SK-N-SH treated with all-trans-retinoic acid at 6 μM for 48 hours (cell line): ENCODE results near the gene CAMK2B.

Experiments
- ATAC-seq: fragments of 200-7000 bp; cut with Tn5 transposase; 3 replicates; pipeline ENCODE4 v1.9.1; 2020; ENCODE audit warnings: mild to moderate bottlenecking, moderate library complexity
- BACH2 ChIP-seq: fragments of 250-450 bp; sonication (Bioruptor Pico); IDR thresholded peaks from 2 replicates; pipeline ENCODE4 v1.9.0; 2021; ENCODE audit warnings: mild to moderate bottlenecking, borderline replicate concordance
- CSDC2 ChIP-seq: fragments of 250-450 bp; sonication (Bioruptor Pico); IDR thresholded peaks from 2 replicates; pipeline ENCODE4 v1.5.0; 2020; ENCODE audit warnings: mild to moderate bottlenecking, moderate library complexity
- CSRNP3 ChIP-seq: fragments of 250-450 bp; sonication (Bioruptor Pico); IDR thresholded peaks from 2 replicates; pipeline ENCODE4 v1.5.1; 2021; ENCODE audit warnings: mild to moderate bottlenecking, moderate library complexity
- ESRRG ChIP-seq: fragments of 250-450 bp; sonication (Bioruptor Pico); IDR thresholded peaks from 2 replicates; pipeline ENCODE4 v1.6.1; 2021; ENCODE audit warnings: mild to moderate bottlenecking
- GLIS3 ChIP-seq: fragments of 250-450 bp; sonication (Bioruptor Pico); IDR thresholded peaks from 2 replicates; pipeline ENCODE4 v1.5.0; 2020; ENCODE audit warnings: mild to moderate bottlenecking, moderate library complexity
- ISL1 ChIP-seq: fragments of 250-450 bp; sonication (Bioruptor Pico); IDR thresholded peaks from 2 replicates; pipeline ENCODE4 v2.1.2; 2022; ENCODE audit warnings: mild to moderate bottlenecking, moderate library complexity
- OSR1 ChIP-seq: fragments of 250-450 bp; sonication (Bioruptor Pico); IDR thresholded peaks from 2 replicates; pipeline ENCODE4 v1.8.0; 2022; ENCODE audit warnings: moderate library complexity, mild to moderate bottlenecking, inconsistent platforms
- PPARA ChIP-seq: fragments of 250-450 bp; sonication (Bioruptor Pico); IDR thresholded peaks from 2 replicates; pipeline ENCODE4 v1.5.0; 2020; ENCODE audit warnings: mild to moderate bottlenecking, borderline replicate concordance
- RARB ChIP-seq: fragments of 250-450 bp; sonication (Bioruptor Pico); IDR thresholded peaks from 2 replicates; pipeline ENCODE4 v1.8.0; 2021; ENCODE audit warnings: mild to moderate bottlenecking, moderate library complexity
- SNAI2 ChIP-seq: fragments of 250-450 bp; sonication (Bioruptor Pico); IDR thresholded peaks from 2 replicates; pipeline ENCODE4 v1.5.0; 2020; ENCODE audit warnings: mild to moderate bottlenecking, moderate library complexity
- TCF4 ChIP-seq: fragments of 250-450 bp; sonication (Bioruptor Pico); IDR thresholded peaks from 2 replicates; pipeline ENCODE4 v1.8.0; 2021; ENCODE audit warnings: mild to moderate bottlenecking, moderate library complexity, borderline replicate concordance
- TOX ChIP-seq: fragments of 250-450 bp; sonication (Bioruptor Pico); IDR thresholded peaks from 2 replicates; pipeline ENCODE4 v1.8.0; 2021; ENCODE audit warnings: mild to moderate bottlenecking, moderate library complexity, borderline replicate concordance
- TSHZ2 ChIP-seq: fragments of 250-450 bp; sonication (Bioruptor Pico); IDR thresholded peaks from 2 replicates; pipeline ENCODE4 v1.5.0; 2020; ENCODE audit warnings: mild to moderate bottlenecking, moderate library complexity
- ZC3H10 ChIP-seq: fragments of 250-450 bp; sonication (Bioruptor Pico); IDR thresholded peaks from 2 replicates; pipeline ENCODE4 v1.5.1; 2021; ENCODE audit warnings: mild to moderate bottlenecking, moderate library complexity
- ZFP3 ChIP-seq: fragments of 250-450 bp; sonication (Bioruptor Pico); IDR thresholded peaks from 2 replicates; pipeline ENCODE4 v1.5.0; 2020; ENCODE audit warnings: mild to moderate bottlenecking, moderate library complexity
- ZFP30 ChIP-seq: fragments of 450-650 bp; formaldehyde crosslinking; IDR thresholded peaks from 2 replicates; pipeline ENCODE4 v1.5.0; 2022; ENCODE audit warnings: mild to moderate bottlenecking, moderate library complexity
- ZNF565 ChIP-seq: fragments of 450-650 bp; formaldehyde crosslinking; conservative IDR thresholded peaks from 2 replicates; pipeline ENCODE4 v1.5.0; 2020; ENCODE audit warnings: low read depth, mild to moderate bottlenecking, moderate library complexity
- ZNF70 ChIP-seq: fragments of 450-650 bp; formaldehyde crosslinking; IDR thresholded peaks from 2 replicates; pipeline ENCODE4 v1.5.0; 2020; ENCODE audit warnings: mild to moderate bottlenecking, moderate library complexity
- ZNF8 ChIP-seq: fragments of 450-650 bp; formaldehyde crosslinking; IDR thresholded peaks from 2 replicates; pipeline ENCODE4 v1.5.0; 2020; ENCODE audit warnings: mild to moderate bottlenecking, moderate library complexity
- TF ChIP-seq, protein P1 (sequence below): fragments of 250-450 bp; sonication (Bioruptor Pico); IDR thresholded peaks from 2 replicates; pipeline ENCODE4 v1.5.1; 2020; ENCODE audit warnings: low read depth, mild to moderate bottlenecking, moderate library complexity
- TF ChIP-seq, protein P2 (sequence below): fragments of 250-450 bp; sonication (Bioruptor Pico); IDR thresholded peaks from 2 replicates; pipeline ENCODE4 v1.8.0; 2020; ENCODE audit warnings: mild to moderate bottlenecking, moderate library complexity, borderline replicate concordance
- TF ChIP-seq, protein P3 (sequence below): fragments of 250-450 bp; sonication (Bioruptor Pico); IDR thresholded peaks from 2 replicates; pipeline ENCODE4 v1.8.0; 2021; ENCODE audit warnings: low read depth, mild to moderate bottlenecking, moderate library complexity, borderline replicate concordance

The CAMK2B gene

DNA sequence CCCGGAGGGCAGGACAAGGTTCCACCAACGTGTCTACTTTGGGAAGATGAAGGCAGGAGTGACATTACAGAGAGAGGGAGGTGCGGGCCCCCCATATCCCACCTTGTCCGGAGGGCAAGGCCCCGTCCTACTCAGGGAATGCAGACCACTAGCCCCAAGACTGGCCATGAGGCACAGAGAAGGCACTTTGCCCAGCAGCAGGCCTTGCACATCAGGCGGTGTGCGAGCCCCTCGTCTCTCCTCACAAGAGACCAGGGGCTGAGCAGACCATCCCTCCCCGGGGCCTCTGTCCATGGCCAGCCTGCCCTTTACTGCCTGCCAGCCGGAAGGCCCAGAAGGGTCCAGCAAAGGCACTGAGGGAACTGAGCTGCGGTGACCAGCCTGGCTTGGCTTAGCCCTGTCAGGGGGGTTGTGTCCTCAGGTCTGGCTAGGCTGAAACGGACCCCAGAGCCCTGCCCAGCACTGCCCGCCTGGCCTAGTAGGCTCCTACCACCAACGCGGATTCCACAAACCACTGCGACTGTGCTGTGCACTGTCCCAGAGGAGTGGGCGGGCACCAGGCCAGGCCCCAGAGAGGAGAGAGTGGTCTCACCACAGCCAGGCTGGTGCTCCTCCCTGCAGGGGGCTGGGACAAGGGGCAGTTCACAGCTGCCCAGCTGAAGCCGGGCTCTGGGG is 16.7 kb downstream of the CAMK2B start (continued):
- TF ChIP-seq TSHZ2 (CRISPR knock-in tag) (no peak), PPARA (CRISPR knock-in tag) (no peak), RARB (CRISPR knock-in tag) (no peak), ZNF8 (CRISPR knock-in tag) (no peak), ZNF565 (no peak), ZFP3 (CRISPR knock-in tag) (no peak)
- TF ChIP-seq, protein P1, sequence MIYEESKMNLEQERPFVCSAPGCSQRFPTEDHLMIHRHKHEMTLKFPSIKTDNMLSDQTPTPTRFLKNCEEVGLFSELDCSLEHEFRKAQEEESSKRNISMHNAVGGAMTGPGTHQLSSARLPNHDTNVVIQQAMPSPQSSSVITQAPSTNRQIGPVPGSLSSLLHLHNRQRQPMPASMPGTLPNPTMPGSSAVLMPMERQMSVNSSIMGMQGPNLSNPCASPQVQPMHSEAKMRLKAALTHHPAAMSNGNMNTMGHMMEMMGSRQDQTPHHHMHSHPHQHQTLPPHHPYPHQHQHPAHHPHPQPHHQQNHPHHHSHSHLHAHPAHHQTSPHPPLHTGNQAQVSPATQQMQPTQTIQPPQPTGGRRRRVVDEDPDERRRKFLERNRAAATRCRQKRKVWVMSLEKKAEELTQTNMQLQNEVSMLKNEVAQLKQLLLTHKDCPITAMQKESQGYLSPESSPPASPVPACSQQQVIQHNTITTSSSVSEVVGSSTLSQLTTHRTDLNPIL (CRISPR knock-in tag): no peak

- TF ChIP-seq CSRNP3: no peak
- no peak for TF ChIP-seq BACH2 (CRISPR knock-in tag)
- no peak for TF ChIP-seq PPARA (CRISPR knock-in tag)
- TF ChIP-seq SNAI2 (CRISPR knock-in tag): no peak
- no peak for TF ChIP-seq ZC3H10 (CRISPR knock-in tag)
- TF ChIP-seq ZFP30 (CRISPR knock-in tag): no peak
- TF ChIP-seq RARB (CRISPR knock-in tag): no peak
- TF ChIP-seq CSDC2: no peak
- no peak for TF ChIP-seq ISL1 (CRISPR knock-in tag)
- no peak for TF ChIP-seq OSR1 (CRISPR knock-in tag)
- no peak for TF ChIP-seq ZFP3 (CRISPR knock-in tag)
- TF ChIP-seq, protein P2, sequence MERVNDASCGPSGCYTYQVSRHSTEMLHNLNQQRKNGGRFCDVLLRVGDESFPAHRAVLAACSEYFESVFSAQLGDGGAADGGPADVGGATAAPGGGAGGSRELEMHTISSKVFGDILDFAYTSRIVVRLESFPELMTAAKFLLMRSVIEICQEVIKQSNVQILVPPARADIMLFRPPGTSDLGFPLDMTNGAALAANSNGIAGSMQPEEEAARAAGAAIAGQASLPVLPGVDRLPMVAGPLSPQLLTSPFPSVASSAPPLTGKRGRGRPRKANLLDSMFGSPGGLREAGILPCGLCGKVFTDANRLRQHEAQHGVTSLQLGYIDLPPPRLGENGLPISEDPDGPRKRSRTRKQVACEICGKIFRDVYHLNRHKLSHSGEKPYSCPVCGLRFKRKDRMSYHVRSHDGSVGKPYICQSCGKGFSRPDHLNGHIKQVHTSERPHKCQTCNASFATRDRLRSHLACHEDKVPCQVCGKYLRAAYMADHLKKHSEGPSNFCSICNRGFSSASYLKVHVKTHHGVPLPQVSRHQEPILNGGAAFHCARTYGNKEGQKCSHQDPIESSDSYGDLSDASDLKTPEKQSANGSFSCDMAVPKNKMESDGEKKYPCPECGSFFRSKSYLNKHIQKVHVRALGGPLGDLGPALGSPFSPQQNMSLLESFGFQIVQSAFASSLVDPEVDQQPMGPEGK: no peak
- TF ChIP-seq, protein P3, sequence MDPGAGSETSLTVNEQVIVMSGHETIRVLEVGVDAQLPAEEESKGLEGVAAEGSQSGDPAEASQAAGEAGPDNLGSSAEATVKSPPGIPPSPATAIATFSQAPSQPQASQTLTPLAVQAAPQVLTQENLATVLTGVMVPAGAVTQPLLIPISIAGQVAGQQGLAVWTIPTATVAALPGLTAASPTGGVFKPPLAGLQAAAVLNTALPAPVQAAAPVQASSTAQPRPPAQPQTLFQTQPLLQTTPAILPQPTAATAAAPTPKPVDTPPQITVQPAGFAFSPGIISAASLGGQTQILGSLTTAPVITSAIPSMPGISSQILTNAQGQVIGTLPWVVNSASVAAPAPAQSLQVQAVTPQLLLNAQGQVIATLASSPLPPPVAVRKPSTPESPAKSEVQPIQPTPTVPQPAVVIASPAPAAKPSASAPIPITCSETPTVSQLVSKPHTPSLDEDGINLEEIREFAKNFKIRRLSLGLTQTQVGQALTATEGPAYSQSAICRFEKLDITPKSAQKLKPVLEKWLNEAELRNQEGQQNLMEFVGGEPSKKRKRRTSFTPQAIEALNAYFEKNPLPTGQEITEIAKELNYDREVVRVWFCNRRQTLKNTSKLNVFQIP (CRISPR knock-in tag): no peak
- no peak for TF ChIP-seq ZNF70
- TF ChIP-seq ZNF565: no peak
- TF ChIP-seq TSHZ2 (CRISPR knock-in tag): no peak
- TF ChIP-seq TCF4 (CRISPR knock-in tag): no peak
- TF ChIP-seq GLIS3 (CRISPR knock-in tag): no peak
- no peak for TF ChIP-seq TOX
- no peak for TF ChIP-seq ESRRG (CRISPR knock-in tag)
- ATAC-seq: 0 out of 3 replicates have a peak, but pooled peaks have one; percentile 4
Measured at GRCh38 chr7:44307905-44308595, 17.3 kb downstream of the CAMK2B start.
